Adrenal gland (tissue), 12 donors: Measurements from ENCODE around the gene GAPVD1. TPM values are rescaled to one million over a fixed set of nuclear protein-coding genes. Genes with fewer than 3 reads are reported as not detected.

Experiments
- DNase-seq, 7 donors: peaks; one replicate each; pipeline ENCODE4 v3.0.0-alpha.2; 2019 to 2020
- H3K27ac ChIP-seq, 5 donors: fragments of 200-600 bp; sonication (generic) in 4 of 5; 1 replicate in 3 of 5; 2 replicates in 2 of 5; pipeline versions ENCODE4 v1.5.1 to v1.8.0; 2016 to 2020; ENCODE audit warnings: mild to moderate bottlenecking in 1 of 5
- H3K27me3 ChIP-seq: fragments of 200-600 bp; 2 replicates; pipeline ENCODE4 v1.8.0; 2021
- H3K36me3 ChIP-seq, 2 donors: fragments of 200-600 bp; replicated peaks in 1 of 2; 1 replicate in 1 of 2; 2 replicates in 1 of 2; pipeline versions ENCODE4 v1.5.1 to v1.8.0; 2018 to 2022
- H3K4me1 ChIP-seq, 2 donors: fragments of 200-600 bp; replicated peaks in 1 of 2; 1 replicate in 1 of 2; 2 replicates in 1 of 2; pipeline versions ENCODE4 v1.5.1 to v1.8.0; 2018 to 2021
- H3K4me3 ChIP-seq, 4 donors: fragments of 200-600 bp; sonication (generic) in 3 of 4; one replicate each; pipeline ENCODE4 v1.5.1; 2016 to 2018
- H3K9me3 ChIP-seq, 3 donors: fragments of 200-600 bp; sonication (generic) in 1 of 3; replicated peaks in 1 of 3; 1 replicate in 2 of 3; 2 replicates in 1 of 3; pipeline versions ENCODE4 v1.5.1 to v1.8.0; 2016 to 2021
- POLR2A ChIP-seq, 2 donors: fragments of 450-650 bp; IDR thresholded peaks; one replicate each; pipeline ENCODE4 v1.6.1; 2017; ENCODE audit warnings: antibody characterized with exemption in 2 of 2, mild to moderate bottlenecking in 2 of 2, moderate library complexity in 1 of 2
- WGBS, 4 donors: extraction: QIAGEN DNeasy Blood & Tissue Kit in 2 of 4; methylation state at CpG; one replicate each; pipeline versions ENCODE4 v1.1.5 to v1.1.7; 2013 to 2017; 5-methylcytosine and 5-hydroxymethylcytosine counted together
- intact Hi-C, 2 donors: fragments of 100-400 bp; cut with DNase I; formaldehyde crosslinking; loops; one replicate each; pipeline versions ENCODE4 v1.14.1 to v1.15.0; 2022 to 2023
- polyA plus RNA-seq, 3 donors: library from polyadenylated mRNA; stranded (reverse); fragments of 200-250 nt in 2 of 3; fragments of 350-450 nt in 1 of 3; fragmentation: Illumina TruSeq in 1 of 3; extraction: RNeasy Lipid Tissue Mini Kit (QIAGEN cat#74804) in 1 of 3; gene quantifications; one replicate each; pipeline ENCODE4 v1.2.3, GENCODE V29; 2013 to 2014
- total RNA-seq, 9 donors: library from RNA; depleted of rRNA in 4 of 9; stranded (reverse); fragments of >200 nt in 4 of 9; fragments of 120-200 nt in 1 of 9; fragmentation: NEBNext Ultra II Directional in 1 of 9; extraction: Animal tissue kit (Norgen Biotek cat#: 25700) in 1 of 9; gene quantifications; one replicate each; pipeline versions ENCODE4 v1.1.0 to v1.2.4, GENCODE V29; 2013 to 2023
- TF ChIP-seq, protein P1 (sequence below), 6 experiments: fragments of 450-650 bp in 4 of 6; fragments of 200-600 bp in 2 of 6; sonication (generic) in 1 of 6; IDR thresholded peaks; 1 replicate in 5 of 6; 2 replicates in 1 of 6; pipeline versions ENCODE4 v1.5.1 to v1.8.0; 2016 to 2021; ENCODE audit warnings: antibody characterized with exemption in 6 of 6, mild to moderate bottlenecking in 2 of 6, moderate library complexity in 1 of 6
- donor health status: healthy with polysubstance abuse.
- donor health status: Bipolar disorder and iron deficiency.
- donor health status: DM: yes; HTN: yes; CAD: no.
- donor health status: DM: no; HTN: no; CAD: no.
- donor health status: DM: no; HTN: no; CAD: no.
- donor health status: DM: yes; HTN: yes; CAD: no.

Gene GAPVD1
- total and polyA plus RNA-seq, 12 donors: 7.1 to 63.1 (median 39.3) TPM

DNA sequence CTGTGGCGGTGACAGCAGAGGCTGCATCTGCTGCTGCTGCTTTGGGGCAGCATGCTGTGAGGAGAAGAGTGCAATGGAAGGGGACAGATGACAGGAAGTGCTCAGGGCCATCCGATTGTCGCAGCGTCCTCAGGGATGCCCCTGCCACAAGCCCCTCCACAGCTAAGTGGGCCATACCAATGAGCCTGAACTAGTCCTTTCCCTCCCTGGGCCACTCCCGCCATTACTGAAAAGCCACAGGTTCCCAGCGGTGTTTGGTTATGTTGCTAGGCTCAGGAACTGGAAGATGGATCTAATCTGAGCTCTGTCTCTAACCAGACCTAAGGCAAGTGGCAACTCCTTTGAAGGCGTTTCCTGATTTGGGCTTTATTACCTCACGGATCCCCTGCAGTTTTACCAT lies 109.2 kb downstream of the GAPVD1 start:
- Histone ChIP-seq H3K36me3 (no peaks in the 10 kb centered on the region), H3K27ac (no peak overlapping the region), H3K9me3 (no peaks in the 10 kb centered on the region), H3K4me1 (peaks cover 0 to 6% of the 10 kb centered on the region in 2 donors), H3K4me3 (no peak overlapping the region), H3K27me3 (no peaks in the 10 kb centered on the region)
- no peak for TF ChIP-seq POLR2A (IDR thresholded peaks at IDR 0.05)
- TF ChIP-seq, protein P1, sequence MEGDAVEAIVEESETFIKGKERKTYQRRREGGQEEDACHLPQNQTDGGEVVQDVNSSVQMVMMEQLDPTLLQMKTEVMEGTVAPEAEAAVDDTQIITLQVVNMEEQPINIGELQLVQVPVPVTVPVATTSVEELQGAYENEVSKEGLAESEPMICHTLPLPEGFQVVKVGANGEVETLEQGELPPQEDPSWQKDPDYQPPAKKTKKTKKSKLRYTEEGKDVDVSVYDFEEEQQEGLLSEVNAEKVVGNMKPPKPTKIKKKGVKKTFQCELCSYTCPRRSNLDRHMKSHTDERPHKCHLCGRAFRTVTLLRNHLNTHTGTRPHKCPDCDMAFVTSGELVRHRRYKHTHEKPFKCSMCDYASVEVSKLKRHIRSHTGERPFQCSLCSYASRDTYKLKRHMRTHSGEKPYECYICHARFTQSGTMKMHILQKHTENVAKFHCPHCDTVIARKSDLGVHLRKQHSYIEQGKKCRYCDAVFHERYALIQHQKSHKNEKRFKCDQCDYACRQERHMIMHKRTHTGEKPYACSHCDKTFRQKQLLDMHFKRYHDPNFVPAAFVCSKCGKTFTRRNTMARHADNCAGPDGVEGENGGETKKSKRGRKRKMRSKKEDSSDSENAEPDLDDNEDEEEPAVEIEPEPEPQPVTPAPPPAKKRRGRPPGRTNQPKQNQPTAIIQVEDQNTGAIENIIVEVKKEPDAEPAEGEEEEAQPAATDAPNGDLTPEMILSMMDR (IDR thresholded peaks at IDR 0.05): no peak
- 68 to 80% (median 76%) methylated on average over 5 to 8 of the region's 8 CpGs for WGBS, 4 donors
- intact Hi-C loops: loop anchor here (5.0 to 10.0 kb wide), 3 partner anchors 113 to 596 kb away; partner anchors contain the start of genes NR6A1 (in 2 of the 2), OLFML2A (in 2 of the 2) and WDR38 (in 1 of the 2)
- DNase-seq: no peak

DNA sequence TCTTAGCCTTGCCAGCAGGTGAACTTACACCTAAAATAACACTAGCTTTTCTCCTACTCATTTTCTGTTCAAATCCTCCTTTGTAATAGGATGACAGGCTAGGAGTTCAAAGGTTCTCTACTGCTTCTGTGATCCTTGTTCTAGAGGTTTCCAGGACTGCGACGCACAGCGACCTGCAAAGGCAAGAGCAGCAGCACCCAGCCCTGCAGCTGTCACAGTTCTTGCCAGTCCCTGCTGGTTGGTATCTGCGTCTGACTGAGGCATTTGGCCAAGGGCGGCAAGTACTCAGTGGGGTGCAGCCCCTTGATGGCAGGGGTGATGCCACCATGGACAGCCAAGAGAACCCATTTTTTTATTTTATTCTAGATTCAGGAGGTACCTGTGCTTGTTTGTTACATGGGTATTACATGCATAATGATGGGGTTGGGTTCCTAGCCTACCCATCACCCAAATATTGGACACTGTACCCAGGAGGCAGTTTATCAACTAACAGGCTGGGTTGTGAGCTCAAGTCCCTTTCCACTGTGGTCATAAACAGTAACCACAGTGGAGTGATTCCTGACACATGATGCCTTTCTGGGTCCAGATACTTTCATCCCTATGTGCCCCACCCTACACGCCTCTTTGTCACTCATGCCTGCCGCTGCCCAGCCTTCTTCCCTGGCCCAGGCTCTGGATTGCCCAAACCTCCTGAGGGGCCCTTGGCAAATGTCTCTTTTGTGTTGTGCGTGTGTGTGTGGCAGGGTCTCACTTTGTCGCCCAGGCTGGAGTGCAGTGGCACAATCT lies 111.0 kb downstream of the GAPVD1 start:
- no peak for DNase-seq
- Histone ChIP-seq H3K27me3 (no peaks in the 10 kb centered on the region), H3K9me3 (no peaks in the 10 kb centered on the region), H3K4me3 (no peak overlapping the region), H3K36me3 (no peaks in the 10 kb centered on the region), H3K4me1 (peaks cover 0 to 6% of the 10 kb centered on the region in 2 donors), H3K27ac (no peak overlapping the region)
- intact Hi-C loops: loop anchor here (5.0 to 10.0 kb wide), 3 partner anchors 115 to 598 kb away; partner anchors contain the start of genes NR6A1 (in 2 of the 2), OLFML2A (in 2 of the 2) and WDR38 (in 1 of the 2)
- no peak for TF ChIP-seq POLR2A (IDR thresholded peaks at IDR 0.05)
- TF ChIP-seq, protein P1 (IDR thresholded peaks at IDR 0.05): no peak
- 84 to 96% (median 86%) methylated on average over 7 to 9 of the region's 9 CpGs for WGBS, 4 donors

DNA sequence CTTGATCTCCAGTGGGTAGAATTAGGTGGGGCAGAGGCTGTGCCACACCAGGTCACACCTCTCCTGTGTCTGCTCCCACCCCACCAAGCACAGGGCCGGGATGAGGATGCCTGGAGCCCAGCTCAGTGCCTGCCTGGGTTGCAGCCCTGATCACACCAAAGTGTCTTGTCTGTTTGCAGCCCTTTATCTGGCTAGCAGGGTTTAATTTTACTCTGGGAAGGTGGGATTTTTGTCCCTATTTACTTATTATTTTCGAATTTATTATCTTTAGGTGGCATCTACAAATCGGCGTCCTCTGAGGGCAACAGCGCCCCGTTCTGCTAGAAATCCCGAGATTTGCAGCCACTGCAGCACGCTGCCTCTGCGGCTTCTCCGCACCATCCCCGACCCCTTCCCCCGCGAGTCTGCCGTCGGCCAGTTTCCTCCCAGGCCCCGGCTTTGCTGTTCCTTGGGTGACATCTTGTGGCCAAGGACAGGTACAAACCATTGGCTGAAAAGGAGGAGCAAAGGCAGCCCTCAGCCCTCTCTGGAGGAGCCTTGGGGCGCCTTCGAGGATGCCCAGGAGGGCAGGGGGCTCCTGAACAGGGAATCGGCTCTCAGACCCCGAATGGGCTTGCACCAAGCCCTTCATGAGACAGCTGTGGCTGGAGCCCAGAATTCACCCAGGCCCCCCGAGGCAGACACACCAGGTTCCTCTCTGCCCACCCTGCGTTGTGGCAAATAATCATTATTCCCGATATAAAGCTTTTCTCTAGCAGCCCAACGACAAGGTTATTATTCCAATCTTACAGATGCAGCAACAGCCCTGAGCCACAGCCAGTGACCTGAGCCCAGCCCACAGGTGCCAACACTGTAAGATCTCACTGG lies 113.0 kb downstream of the GAPVD1 start:
- peak; percentile 65 to 78 (median 73) for DNase-seq
- H3K9me3 ChIP-seq: no peaks in the 10 kb centered on the region
- H3K4me1 ChIP-seq: peaks cover 0 to 6% of the 10 kb centered on the region in 2 donors
- no peaks in the 10 kb centered on the region for H3K27me3 ChIP-seq
- intact Hi-C loops: loop anchor here (5.0 to 10.0 kb wide), 3 partner anchors 117 to 600 kb away; partner anchors contain the start of genes NR6A1 (in 2 of the 2), OLFML2A (in 2 of the 2) and WDR38 (in 1 of the 2)
- TF ChIP-seq POLR2A (IDR thresholded peaks at IDR 0.05): no peak
- TF ChIP-seq, protein P1 (IDR thresholded peaks at IDR 0.05): peak; percentile 49 to 88 (median 80)
- no peaks in the 10 kb centered on the region for H3K36me3 ChIP-seq
- no peak overlapping the region for H3K27ac ChIP-seq
- 3 to 11% (median 9%) methylated on average over 12 to 24 of the region's 24 CpGs for WGBS, 4 donors
- H3K4me3 ChIP-seq: peak overlapping the region in 1 of 4 donors; percentile 44

DNA sequence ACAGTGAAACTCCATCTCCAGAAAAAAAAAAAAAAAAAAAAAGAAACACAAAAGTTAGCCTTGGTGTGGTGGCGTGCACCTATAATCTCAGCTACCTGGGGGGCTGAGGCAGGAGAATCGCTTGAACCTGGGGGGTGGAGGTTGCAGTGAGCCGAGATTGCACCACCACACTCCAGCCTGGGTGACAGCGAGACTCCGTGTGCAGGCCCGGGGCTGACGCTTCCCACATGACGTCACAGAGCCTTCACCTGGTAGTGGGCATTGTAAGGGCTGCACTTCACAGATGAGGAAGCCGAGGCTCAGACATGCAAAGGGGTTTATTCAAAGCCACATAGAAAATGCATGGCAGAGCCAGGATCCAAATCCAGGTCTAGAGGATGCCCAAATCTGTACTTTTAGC lies 114.2 kb downstream of the GAPVD1 start:
- WGBS, 4 donors: 78 to 92% (median 84%) methylated on average over 9 of the region's 9 CpGs
- H3K9me3 ChIP-seq: no peaks in the 10 kb centered on the region
- H3K4me1 ChIP-seq: peaks cover 0 to 6% of the 10 kb centered on the region in 2 donors
- H3K27me3 ChIP-seq: no peaks in the 10 kb centered on the region
- intact Hi-C loops: loop anchor here (10.0 kb wide), 2 partner anchors 521 to 601 kb away; partner anchors contain the start of genes NR6A1 (in 2 of the 2), OLFML2A (in 2 of the 2) and WDR38 (in 1 of the 2)
- no peaks in the 10 kb centered on the region for H3K36me3 ChIP-seq
- H3K4me3 ChIP-seq: no peak overlapping the region
- no peak overlapping the region for H3K27ac ChIP-seq
- no peak for TF ChIP-seq POLR2A (IDR thresholded peaks at IDR 0.05)
- TF ChIP-seq, protein P1 (IDR thresholded peaks at IDR 0.05): no peak
- DNase-seq: no peak
